Suprapubic skin (tissue), 4 donors: Measurements from ENCODE around the gene AHDC1. TPM values are rescaled to one million over a fixed set of nuclear protein-coding genes. Genes with fewer than 3 reads are reported as not detected.

Source experiments
- DNase-seq, 2 donors: peaks; one replicate each; pipeline ENCODE4 v3.0.0-alpha.2; 2019; ENCODE audit warnings: low spot score in 2 of 2
- H3K27ac ChIP-seq: fragments of 200-600 bp; sonication (generic); one replicate; pipeline ENCODE4 v1.5.1; 2019
- H3K27me3 ChIP-seq: fragments of 200-600 bp; sonication (generic); one replicate; pipeline ENCODE4 v1.5.1; 2019
- H3K36me3 ChIP-seq: fragments of 200-600 bp; sonication (generic); one replicate; pipeline ENCODE4 v1.5.1; 2019
- H3K4me1 ChIP-seq: fragments of 200-600 bp; sonication (generic); one replicate; pipeline ENCODE4 v1.5.1; 2019
- H3K4me3 ChIP-seq: fragments of 200-600 bp; sonication (generic); one replicate; pipeline ENCODE4 v1.5.1; 2019; ENCODE audit warnings: mild to moderate bottlenecking
- H3K9me3 ChIP-seq: fragments of 200-600 bp; sonication (generic); one replicate; pipeline ENCODE4 v1.5.1; 2019
- CTCF ChIP-seq, 2 donors: fragments of 200-600 bp in 1 of 2; fragments of 450-650 bp in 1 of 2; sonication (generic) in 1 of 2; IDR thresholded peaks; one replicate each; pipeline ENCODE4 v1.5.1; 2016 to 2019; ENCODE audit warnings: antibody characterized with exemption in 2 of 2, mild to moderate bottlenecking in 1 of 2, moderate library complexity in 1 of 2
- EP300 ChIP-seq: sonication (generic); formaldehyde crosslinking; IDR thresholded peaks from one replicate; pipeline ENCODE4 v1.6.1; 2017; ENCODE audit warnings: antibody characterized with exemption
- POLR2A ChIP-seq, 2 donors: fragments of 450-650 bp; IDR thresholded peaks; one replicate each; pipeline ENCODE4 v1.6.1; 2017; ENCODE audit warnings: antibody characterized with exemption in 2 of 2, mild to moderate bottlenecking in 2 of 2, moderate library complexity in 2 of 2
- POLR2AphosphoS5 ChIP-seq, 3 donors: sonication (generic); formaldehyde crosslinking; IDR thresholded peaks; one replicate each; pipeline ENCODE4 v1.6.1; 2017; ENCODE audit warnings: antibody characterized with exemption in 3 of 3
- WGBS: methylation state at CpG from one replicate; pipeline ENCODE4 v1.1.5; 2018; 5-methylcytosine and 5-hydroxymethylcytosine counted together
- total RNA-seq, 4 donors: library from RNA; depleted of rRNA; stranded (reverse); fragments of >200 nt; gene quantifications; one replicate each; pipeline ENCODE4 v1.1.0, GENCODE V29; 2016

Gene AHDC1
- total RNA-seq, 4 donors from 2014 or later: 46.7 to 103 (median 60.1) TPM

- no peaks in the 10 kb centered on the region for H3K9me3 ChIP-seq
- no peaks in the 10 kb centered on the region for H3K27me3 ChIP-seq
- H3K36me3 ChIP-seq: no peaks in the 10 kb centered on the region
- no peak for DNase-seq
- WGBS: 58% methylated on average over 12 of the region's 12 CpGs
- H3K4me1 ChIP-seq: peaks cover 64% of the 10 kb centered on the region
- TF ChIP-seq POLR2AphosphoS5 (IDR thresholded peaks at IDR 0.05) (no peak), CTCF (IDR thresholded peaks at IDR 0.05) (no peak), POLR2A (IDR thresholded peaks at IDR 0.05) (no peak), EP300 (no peak)
- no peak overlapping the region for H3K4me3 ChIP-seq
- peak overlapping the region; percentile 83 for H3K27ac ChIP-seq
Observed at GRCh38 chr1:27588256-27589232, 15.4 kb downstream of the AHDC1 start.

- Histone ChIP-seq H3K9me3 (no peaks in the 10 kb centered on the region), H3K4me1 (peaks cover 47% of the 10 kb centered on the region), H3K27ac (no peak overlapping the region), H3K36me3 (no peaks in the 10 kb centered on the region), H3K4me3 (no peak overlapping the region), H3K27me3 (no peaks in the 10 kb centered on the region)
- 81% methylated on average over 3 of the region's 3 CpGs for WGBS
- no peak for DNase-seq
- TF ChIP-seq CTCF (IDR thresholded peaks at IDR 0.05) (no peak), EP300 (no peak)
Observed at GRCh38 chr1:27585684-27586083, 18.3 kb downstream of the AHDC1 start.

GRCh38 chr1:27584453-27584852, 19.5 kb downstream of the AHDC1 start:
- Histone ChIP-seq H3K9me3 (no peaks in the 10 kb centered on the region), H3K27me3 (no peaks in the 10 kb centered on the region), H3K4me1 (peaks cover 35% of the 10 kb centered on the region), H3K4me3 (no peak overlapping the region), H3K36me3 (no peaks in the 10 kb centered on the region), H3K27ac (no peak overlapping the region)
- 83% methylated on average over 3 of the region's 3 CpGs for WGBS
- DNase-seq: no peak
- TF ChIP-seq POLR2AphosphoS5 (IDR thresholded peaks at IDR 0.05): no peak
- TF ChIP-seq CTCF (IDR thresholded peaks at IDR 0.05): no peak
- TF ChIP-seq POLR2A (IDR thresholded peaks at IDR 0.05): no peak
- no peak for TF ChIP-seq EP300

GRCh38 chr1:27583479-27583878, 20.5 kb downstream of the AHDC1 start:
- DNase-seq: no peak
- no peak overlapping the region for H3K4me3 ChIP-seq
- peaks cover 28% of the 10 kb centered on the region for H3K4me1 ChIP-seq
- H3K27ac ChIP-seq: peak overlapping the region; percentile 23
- 53% methylated on average over 3 of the region's 3 CpGs for WGBS
- H3K27me3 ChIP-seq: no peaks in the 10 kb centered on the region
- no peak for TF ChIP-seq CTCF (IDR thresholded peaks at IDR 0.05)
- TF ChIP-seq EP300: no peak
- TF ChIP-seq POLR2A (IDR thresholded peaks at IDR 0.05): no peak
- no peak for TF ChIP-seq POLR2AphosphoS5 (IDR thresholded peaks at IDR 0.05)
- no peaks in the 10 kb centered on the region for H3K36me3 ChIP-seq
- no peaks in the 10 kb centered on the region for H3K9me3 ChIP-seq

- TF ChIP-seq POLR2AphosphoS5 (IDR thresholded peaks at IDR 0.05): no peak
- no peak for TF ChIP-seq POLR2A (IDR thresholded peaks at IDR 0.05)
- no peak for TF ChIP-seq CTCF (IDR thresholded peaks at IDR 0.05)
- no peak for TF ChIP-seq EP300
- WGBS: 66% methylated on average over 6 of the region's 6 CpGs
- H3K27me3 ChIP-seq: no peaks in the 10 kb centered on the region
- no peaks in the 10 kb centered on the region for H3K9me3 ChIP-seq
- no peak overlapping the region for H3K4me3 ChIP-seq
- peaks cover 33% of the 10 kb centered on the region for H3K4me1 ChIP-seq
- no peak for DNase-seq
- H3K27ac ChIP-seq: peak overlapping the region; percentile 55
- no peaks in the 10 kb centered on the region for H3K36me3 ChIP-seq
Observed at GRCh38 chr1:27581823-27582243, 22.1 kb downstream of the AHDC1 start.
